Measurements from ENCODE around the gene PCNA.
A peak's percentile ranks its signal among the peaks of the same experiment; 100 is the strongest.
"Not testable (repeated sequence)": the region's sequence is repeated elsewhere in the genome, so short reads cannot be mapped to it uniquely, and the experiment has no call there.

PCNA gene

DNA sequence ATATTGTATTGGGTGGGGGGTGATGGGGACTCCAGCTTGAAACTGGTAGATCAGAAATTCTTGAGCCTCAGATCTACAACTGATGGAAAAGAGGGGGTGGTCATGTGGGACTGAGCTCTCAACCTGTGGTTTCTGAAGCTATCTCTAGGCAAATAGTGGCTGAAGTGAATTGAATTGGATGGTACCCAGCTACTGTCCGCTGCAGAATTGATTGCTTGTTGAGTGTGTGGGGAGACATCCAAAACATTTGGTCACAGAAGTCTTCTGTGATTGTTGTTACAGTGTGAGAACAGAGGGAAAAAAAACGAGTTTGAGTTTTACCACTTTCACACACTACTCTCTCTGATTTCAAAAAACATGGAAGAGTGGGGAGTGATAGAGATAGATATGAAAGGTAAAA is 21.9 kb upstream of the PCNA start:
- no peak for DNase-seq (ENCODE audit: low read depth)

DNA sequence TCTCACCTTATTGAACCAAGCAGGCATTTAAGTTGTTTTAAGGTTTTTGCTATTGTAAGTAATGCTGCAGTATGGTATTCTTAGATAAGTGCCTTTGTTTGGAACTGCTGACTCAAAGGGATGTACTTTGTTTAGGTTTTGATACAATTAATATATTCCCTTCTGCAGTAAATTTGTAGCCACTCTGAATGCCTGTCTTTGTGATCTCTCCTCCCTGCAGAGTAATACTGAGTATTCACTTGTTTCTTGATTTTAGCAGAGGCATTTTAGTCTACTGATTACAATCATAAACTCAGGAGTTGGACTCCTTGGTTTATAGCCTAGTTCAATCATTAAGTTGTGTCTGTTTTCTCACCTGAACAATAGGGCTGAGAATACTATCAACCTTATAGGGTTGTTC is 20.4 kb upstream of the PCNA start:
- no peak for DNase-seq (ENCODE audit: low read depth)

DNA sequence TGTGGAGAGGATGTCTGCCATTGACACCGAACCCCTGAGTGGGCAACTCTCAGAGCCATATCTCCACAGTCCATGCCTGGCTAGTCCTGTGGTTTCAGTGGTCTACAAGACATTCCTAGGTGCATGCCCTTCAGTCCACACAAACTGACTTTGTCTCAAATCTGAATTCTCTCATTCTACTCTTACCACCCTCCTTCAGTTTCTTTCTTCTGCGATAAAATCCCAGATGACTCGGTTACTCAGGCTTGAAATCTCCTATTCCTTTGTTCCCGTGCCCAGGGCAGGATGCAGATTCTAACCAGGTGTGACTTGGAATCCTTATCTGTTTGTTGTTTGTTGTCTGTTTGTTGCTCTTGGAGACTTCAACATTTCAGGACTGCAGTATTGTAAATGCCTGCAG is 16.3 kb upstream of the PCNA start:
- DNase-seq (ENCODE audit: low read depth), result no peak

DNA sequence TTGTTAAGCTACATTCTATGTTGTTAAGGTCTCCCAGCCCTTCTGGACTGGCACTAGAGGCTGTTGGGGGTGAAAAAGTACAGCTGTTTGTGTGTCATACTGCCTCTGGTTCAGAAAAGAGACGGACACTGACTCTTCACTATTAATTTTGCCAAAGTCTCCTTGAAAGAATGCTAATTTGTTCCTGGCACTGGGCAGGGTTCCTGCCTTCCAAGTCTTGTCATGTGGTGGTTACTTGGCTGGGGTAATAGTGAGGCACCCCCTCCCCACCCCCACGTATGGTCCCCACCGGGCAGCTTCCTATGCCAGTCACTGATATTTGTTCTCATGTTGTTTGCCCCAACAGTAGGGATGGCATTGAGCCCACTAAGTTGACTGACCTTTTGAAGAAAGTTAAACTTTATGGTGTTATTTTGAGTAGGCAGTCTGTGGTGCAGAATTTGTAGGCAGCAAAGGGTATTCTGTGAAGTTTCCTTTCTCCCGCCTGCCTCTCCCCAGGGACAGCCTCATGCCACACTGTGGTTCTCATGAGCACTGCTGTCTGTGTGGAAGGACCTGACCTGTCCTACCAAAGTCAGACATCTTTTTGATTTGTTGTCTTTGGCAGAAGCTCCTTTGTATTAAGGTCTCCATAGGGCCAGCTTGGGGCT is 15.7 kb upstream of the PCNA start:
- DNase-seq (ENCODE audit: low read depth), result no peak

DNA sequence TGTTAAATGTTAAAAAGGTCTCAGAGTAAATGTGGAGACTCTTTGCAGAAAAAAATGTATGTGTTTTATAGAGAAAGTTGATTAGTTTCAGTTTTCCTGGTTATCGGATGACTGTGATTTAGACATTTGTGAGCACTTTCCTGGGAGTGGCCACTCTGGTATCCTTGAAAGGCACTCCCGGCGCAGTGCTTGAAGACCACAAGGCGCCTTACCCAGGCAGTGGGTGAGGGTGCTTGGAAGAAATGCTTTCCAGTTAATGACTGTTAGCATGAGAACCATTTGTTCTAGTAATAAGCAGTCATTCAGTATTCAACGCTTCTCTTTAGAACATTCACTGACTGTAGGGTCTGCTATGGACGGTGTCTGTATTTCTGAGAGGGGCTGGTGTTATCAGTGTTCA is 14.2 kb upstream of the PCNA start:
- DNase-seq (ENCODE audit: low read depth), result no peak

DNA sequence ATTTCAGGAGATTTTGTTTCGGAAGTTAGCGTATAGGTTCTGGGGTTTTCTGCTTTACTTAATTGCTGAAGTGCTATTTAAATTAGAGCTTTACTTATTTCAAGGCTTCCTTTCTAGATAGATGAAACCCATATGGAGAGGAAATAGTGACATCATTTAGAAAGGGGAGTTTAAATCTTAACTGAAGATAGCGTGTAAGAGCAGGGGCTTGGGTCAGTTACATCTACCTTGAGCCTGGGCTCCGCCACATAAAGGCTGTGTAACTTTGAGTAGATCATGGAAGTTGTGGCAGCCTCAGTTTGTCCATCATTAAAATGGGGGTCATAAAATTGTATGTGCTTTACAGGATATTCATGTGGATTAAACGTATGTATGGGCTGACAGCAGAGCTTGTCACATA is 11.7 kb upstream of the PCNA start:
- no peak for DNase-seq (ENCODE audit: low read depth)

DNA sequence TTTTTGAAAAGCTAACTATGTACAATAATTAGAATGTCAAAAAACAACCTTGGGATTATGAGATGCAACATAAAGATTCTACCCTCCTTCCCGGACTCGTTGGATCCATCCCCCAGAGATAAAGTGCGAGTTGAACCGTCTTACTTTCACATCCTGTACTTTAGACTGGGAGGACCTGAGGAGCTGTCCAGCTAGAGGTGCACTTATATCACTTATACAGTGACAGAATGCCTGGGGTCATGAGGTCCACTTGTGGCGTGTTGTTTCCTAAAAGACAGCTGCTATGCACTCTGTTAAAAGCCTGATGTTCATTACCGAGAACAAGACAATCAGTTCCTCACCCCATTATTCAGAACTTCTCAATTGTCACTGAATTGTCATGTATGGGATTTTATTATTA is 9.1 kb upstream of the PCNA start:
- no peak for DNase-seq (ENCODE audit: low read depth)

DNA sequence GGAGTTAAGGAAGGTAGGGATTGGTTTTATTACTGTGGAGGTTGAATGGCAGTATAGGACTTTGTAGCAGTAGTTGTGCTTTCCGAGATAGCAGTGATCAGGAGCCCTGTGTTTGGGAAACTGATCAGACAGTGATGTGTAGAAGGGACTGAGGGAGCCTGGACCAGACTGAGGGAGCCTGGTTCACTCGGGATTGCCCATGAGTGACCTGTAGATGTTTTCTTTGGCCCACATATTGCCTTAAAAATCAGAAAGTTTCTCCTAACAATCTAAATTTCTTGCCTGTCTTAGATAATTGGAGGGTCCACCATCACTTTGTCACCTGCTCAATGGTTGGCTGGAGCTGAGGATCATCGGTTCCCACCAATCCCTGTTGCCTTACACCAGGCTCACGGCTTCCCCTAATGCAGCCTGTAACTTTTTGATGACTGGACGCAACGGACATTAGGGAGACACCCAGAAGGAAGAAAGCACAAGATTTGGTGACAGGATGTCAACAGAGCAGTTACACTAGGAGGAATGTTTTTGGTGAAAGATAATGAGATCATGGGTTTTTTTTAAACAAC is 8.2 kb upstream of the PCNA start:
- no peak for DNase-seq (ENCODE audit: low read depth)

DNA sequence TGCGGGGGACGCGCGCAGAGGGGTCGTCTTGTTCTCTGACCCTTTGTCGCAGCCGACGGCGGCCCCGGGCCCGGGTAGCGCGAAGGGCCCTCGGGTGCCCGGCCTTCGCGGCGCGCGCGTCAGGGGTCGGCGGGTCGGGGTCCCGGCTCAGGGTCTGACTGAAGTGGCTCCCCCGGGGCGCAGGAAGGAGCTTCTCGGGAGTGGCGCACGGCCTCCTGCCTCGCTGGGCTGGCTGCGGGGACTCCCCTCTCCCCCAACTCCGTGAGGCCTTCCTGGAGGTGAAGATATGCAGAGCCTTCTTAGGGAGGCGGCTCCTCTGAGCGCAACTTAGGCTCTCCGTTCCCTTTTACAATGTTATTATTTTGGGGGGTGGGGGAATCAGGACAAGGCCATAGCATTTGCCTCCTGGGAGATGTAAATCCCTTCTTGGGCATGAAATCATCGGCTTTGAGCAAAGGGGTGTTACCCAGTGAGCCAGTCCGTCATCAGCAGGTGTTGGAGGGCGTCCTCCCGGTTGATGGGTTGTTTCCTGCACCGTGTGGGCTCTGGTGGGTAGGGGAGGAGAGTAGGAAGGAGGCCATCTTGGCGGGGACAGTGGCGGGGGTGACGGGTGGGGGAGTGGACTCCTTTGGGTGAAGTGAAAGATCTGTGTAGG is 7.6 kb upstream of the PCNA start:
- peak; percentile 45 for DNase-seq (ENCODE audit: low read depth)

DNA sequence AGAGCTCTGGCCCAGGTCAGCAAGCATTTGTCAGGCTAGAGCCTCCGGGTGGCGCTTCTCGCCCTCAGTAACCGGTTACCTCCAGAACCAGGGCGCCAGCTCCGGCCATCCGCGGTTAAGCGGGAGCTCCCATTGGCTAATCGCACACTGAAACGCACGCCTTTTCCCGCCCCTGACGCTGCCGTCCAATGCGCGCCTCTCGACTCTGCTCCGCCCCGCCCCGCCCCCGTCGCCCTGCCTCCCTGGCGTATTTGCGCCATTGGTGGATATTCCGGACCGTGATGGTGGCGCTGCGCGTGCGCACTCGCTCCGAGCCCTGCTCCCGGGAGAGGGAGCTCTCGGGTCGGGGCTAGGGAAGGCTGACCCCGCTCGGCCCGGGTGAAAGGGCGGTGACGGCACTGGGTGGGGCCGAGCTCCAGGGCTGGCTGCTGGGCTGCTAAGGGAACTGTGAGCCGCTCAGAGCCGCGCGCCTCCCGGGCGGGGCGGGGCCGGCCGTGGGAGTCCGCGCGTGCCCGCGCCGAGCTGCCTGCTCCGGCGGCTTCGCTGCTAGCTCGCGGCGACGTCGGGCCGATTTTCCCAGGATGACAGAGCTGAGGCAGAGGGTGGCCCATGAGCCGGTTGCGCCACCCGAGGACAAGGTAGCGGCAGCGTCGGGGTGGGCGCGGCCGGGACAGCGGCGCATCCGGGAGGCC is 6.9 kb upstream of the PCNA start, which contains the start of gene CDS2:
CDS2 (plus strand) TSS at position 497 of the 692 bp plus-strand sequence; CDS start at position 582, 85 bp downstream.
- peak; percentile 100 for DNase-seq (ENCODE audit: low read depth)

DNA sequence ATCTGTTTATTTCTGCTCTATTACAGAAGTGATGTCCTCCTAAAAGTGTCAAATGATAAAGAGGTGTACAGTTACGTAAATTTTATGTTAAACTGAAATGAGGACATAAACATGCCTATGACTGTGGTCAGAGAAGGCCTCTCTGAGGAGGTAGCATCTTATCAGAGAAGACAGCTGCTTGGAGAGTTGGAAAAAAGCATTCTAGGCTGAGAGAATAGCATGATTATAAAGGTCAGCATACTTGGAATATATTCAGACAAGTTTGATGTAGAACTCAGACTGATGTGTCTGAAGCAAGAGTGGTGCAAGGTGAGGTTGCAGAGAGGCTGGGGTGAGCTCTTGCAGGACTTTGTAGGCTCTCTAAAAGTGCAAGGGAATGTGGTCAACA is 3.1 kb upstream of the PCNA start:
- no peak for DNase-seq (ENCODE audit: low read depth)

DNA sequence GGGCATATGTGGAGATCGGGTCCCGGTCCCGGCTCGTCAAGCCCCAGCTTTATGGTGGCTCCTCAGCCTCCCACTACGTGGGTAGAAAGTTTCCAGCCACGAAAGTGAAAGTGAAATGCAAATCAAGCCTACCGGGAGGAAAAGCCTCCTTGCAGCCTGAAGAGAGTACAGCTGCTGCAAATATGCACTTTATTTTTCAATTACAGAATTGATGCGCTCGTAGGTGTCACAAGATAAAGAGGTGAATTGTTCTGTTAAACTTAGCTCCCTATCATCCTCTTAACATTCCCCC is 373 bp upstream of the PCNA start:
- DNase-seq (ENCODE audit: low read depth), result no peak

DNA sequence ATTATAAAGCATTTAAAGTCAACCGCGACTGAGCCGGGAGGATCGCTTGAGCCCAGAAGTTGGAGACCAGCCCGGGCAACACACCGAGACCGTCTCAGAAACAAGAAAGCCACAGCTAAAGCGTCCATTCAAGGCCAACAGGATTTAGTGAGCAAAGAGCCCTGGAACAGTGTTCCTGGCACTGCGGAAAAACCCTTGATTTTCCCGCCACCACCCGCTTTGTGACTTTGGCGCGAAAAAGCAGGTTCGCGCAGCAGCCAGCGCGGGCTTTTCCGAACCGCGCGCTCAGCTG is 669 bp downstream of the PCNA start:
- DNase-seq (ENCODE audit: low read depth), result no peak

DNA sequence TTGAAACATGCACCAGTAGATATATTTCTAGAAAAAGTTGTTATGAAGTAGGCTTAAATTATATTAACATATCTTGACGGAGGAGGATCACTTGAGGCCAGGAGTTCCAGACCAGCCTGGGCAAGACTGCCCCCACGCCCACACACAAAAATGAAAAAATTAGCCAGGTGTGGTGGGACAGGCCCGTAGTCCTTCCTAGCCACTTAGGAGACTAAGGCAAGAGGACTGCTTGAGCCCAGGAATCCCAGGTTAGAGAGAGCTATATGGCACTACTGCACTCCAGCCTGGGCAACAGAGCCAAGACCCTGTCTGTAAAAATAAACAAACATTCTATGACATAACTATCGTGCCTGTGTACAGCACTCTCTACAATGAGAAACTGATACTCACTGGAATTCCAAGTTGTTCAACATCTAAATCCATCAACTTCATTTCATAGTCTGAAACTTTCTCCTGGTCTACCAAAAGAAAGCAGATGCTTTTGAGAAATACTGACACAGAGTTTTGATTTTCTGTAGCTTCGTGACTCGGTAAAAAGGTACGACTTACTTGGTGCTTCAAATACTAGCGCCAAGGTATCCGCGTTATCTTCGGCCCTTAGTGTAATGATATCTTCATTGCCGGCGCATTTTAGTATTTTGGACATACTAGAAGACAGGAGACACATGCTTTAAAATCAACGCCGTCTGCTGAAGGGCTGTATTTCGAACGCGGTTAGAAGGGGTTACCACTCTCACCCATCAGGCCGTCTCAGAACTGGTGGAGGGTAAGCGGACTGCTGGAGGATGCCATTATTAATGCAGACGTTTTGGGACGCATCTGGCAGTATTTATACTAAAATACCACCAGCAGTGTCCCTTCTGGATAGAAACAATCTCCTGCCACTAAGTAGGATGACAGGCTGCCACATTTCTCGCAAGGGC is 1.3 kb downstream of the PCNA start:
- no peak for DNase-seq (ENCODE audit: low read depth)

DNA sequence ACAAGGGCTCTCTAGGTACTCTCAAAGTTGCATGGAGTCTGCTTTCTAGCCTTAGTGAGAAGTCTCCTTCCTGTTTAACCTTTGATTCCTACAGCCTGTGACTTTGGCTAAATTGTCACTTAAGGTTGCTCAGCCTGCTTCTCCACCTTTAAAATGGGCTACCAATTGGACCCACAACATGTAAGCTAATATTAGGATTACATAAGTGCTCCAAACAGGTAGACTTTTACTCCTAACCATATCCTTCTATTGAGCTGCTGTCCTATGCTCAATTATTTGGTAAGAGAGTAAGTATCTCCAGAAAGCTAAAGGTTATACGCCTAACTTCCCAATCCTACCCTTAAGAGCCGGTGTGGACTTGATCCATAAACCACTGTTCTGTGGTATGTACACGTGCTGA is 2.9 kb downstream of the PCNA start:
- DNase-seq (ENCODE audit: low read depth), result no peak

DNA sequence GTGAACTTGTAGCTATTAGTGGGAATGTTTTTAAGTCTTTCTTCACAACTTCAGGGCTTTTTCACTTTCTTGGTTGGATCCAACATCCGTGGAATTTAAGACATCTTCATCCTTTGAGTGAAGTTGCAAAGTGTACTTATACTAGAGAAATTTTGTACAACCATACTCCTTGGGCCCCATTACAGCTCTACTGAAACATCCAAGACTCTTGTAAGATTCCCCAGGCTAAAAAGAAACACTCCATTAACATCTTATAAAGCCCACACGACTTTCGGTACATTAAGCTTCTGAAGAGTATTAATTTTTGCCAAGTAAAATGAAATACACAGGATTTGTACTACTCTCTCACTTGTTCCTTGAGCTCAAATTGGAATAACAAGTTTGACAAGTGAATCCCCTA is 5.4 kb downstream of the PCNA start:
- DNase-seq (ENCODE audit: low read depth), result no peak

DNA sequence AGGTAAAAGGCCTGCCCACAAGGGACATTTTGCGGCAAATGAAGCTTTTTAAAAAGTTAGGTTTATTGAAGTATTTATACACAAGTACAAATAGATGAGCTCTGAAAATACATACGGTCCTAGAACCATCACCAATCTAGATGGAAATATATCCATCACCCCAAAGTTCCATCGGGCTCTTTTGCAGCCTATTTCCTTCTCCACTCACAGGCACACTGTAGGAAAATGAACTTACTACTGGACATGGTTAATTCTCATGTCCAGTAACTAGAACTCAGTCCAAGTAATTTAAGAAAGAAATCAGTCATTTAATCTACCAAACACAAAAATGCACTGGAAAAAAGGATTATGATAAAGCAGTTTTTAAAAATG is 6.2 kb downstream of the PCNA start:
- no peak for DNase-seq (ENCODE audit: low read depth)

DNA sequence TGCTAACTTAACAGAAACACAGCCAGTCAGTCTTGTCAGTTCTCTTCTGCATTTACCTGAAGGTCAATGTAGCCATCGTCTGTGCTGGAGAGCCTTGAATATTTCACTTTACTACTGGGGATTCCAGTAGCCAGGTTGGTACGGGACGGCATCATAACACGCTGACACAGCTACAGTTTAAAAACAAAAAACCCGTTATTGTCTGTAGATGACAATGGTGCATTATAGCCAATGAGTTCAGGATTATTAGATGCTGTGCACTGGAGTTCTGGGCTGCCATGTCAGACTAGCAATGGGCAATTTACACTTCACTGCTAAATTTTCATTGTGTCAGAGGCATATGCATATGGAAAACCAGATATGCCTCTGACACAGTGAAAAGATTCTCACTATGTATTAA is 10.5 kb downstream of the PCNA start:
- no peak for DNase-seq (ENCODE audit: low read depth)

DNA sequence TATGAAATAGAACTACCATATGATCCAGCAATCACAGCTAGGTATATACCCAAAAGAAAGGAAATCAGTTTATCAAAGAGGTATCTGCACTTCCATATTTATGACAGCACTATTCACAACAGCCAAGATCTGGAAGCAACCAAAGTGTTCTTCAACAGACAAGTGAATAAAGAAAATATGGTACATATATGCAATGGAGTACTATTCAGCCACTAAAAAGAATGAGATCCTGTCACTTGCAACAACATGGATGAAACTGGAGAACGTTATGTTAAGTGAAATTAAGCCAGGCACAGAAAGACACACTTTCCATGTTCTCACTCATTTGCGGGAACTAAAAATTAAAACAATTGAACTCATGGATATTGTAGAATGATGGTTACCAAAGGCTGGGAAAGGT is 15.3 kb downstream of the PCNA start:
- no peak for DNase-seq (ENCODE audit: low read depth)

DNA sequence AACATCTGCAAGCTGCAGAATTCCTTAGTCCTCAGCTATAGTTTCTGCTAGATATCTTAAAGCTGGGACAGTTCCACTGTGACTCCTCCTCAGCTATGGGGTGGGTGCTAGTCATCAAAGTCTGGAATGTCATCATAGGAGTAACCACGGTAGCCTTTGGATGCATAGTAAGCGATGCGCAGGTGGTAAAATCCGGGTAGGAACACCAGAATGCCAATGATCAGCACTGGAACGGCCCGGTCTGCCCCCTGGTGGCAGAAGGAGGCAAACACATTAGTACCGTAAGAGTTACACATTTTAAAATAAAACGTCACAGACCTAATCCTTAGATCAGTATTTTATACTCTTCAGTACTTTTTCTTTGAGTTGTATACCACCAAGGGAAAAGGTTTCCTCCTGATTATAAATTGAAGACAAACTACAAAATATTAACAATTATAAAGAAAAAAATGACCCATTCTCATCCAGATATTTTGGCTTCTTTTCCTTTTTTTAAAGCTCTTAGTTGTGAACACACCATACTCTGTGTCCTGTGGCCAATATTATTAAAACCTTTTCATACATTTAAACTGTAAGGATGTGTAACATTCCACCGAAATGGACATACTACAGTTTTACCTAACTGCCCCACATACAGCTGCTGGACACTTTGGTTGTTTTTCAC is 18.9 kb downstream of the PCNA start:
- DNase-seq (ENCODE audit: low read depth), result peak; percentile 64

DNA sequence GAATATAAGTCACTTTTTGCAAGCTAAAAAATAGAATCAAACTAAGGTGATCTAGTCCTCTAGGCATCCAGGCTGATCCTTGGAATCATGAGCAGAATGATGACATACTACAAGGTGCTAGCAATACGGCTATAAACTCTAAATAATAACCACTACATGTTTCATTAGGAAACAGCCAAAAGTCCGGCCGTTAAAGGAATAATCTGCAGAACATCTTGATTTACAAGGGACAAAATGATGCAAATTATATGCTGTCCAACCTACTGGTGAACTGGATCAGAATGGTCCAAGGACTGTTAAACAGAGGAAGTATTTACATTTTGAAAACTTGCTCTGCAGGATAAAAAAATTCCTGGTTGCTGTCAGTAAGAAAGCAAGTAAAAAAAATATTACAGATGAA is 19.8 kb downstream of the PCNA start:
- not testable (repeated sequence) for DNase-seq (ENCODE audit: low read depth)

DNA sequence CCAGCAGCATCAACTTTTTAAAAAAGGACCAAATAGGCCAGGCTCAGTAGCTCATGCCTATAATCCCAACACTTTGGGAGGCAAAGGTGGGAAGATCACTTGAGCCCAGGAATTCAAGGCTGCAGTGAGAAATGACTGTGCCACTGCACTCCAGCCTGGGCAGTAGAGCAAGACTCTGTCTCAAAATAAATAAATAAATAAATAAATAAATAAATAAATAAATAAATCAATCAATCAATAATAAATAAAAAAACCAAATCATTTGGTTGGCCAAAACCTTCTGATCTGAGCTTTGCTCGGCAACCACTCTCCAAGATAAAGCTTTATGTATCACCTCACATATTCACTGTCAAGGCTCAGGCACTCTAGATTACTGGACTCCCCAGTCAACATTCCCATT is 20.7 kb downstream of the PCNA start:
- DNase-seq (ENCODE audit: low read depth), result not testable (repeated sequence)
